ENCODE results near the gene MZB1.

DNA sequence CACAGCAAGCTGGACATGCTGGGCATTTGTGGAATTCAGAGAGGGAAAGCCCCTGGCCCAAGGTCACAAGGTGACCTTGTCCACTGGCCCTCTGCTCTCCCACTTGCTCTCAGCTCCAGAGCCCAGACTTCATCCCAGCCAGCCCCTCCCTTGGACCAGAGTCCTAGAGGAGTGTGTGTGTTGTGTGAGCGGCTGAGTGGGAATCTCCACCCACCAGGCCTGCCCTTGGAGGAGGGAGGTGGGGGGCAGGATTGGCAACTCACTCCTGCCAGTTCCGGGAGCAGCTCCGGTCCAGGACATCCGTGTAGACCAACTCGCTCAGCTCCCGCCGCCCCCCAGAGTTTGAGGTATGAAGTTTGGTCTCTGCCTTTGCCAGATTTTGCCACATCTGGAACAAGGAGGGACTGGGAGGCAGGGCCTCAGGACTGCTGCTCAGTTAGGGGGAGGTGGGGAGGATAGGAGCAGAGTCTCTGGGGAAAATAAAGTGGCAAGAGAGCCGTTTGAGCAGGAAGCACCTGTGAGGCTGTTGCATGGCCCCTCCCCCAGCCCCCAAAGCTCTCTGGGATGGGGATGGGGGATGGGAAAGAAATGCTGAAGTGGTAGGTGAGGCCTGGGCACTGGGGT is 1.4 kb downstream of the MZB1 start:
- TF ChIP-seq EP300 (IDR thresholded peaks at IDR 0.05): no peak
- TF ChIP-seq, protein P1, sequence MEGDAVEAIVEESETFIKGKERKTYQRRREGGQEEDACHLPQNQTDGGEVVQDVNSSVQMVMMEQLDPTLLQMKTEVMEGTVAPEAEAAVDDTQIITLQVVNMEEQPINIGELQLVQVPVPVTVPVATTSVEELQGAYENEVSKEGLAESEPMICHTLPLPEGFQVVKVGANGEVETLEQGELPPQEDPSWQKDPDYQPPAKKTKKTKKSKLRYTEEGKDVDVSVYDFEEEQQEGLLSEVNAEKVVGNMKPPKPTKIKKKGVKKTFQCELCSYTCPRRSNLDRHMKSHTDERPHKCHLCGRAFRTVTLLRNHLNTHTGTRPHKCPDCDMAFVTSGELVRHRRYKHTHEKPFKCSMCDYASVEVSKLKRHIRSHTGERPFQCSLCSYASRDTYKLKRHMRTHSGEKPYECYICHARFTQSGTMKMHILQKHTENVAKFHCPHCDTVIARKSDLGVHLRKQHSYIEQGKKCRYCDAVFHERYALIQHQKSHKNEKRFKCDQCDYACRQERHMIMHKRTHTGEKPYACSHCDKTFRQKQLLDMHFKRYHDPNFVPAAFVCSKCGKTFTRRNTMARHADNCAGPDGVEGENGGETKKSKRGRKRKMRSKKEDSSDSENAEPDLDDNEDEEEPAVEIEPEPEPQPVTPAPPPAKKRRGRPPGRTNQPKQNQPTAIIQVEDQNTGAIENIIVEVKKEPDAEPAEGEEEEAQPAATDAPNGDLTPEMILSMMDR (IDR thresholded peaks at IDR 0.05): no peak
- TF ChIP-seq POLR2A (IDR thresholded peaks at IDR 0.05): no peak
